ENCODE data around the gene PODXL2.
"Not testable (repeated sequence)": the region's sequence is repeated elsewhere in the genome, so short reads cannot be mapped to it uniquely, and the experiment has no call there.

Gene PODXL2

GRCh38 chr3:127628788-127629466 is at the start of gene PODXL2:
Gene PODXL2 (plus strand): TSS chr3:127629185. CDS start chr3:127629220, 35 bp downstream.
- peak; percentile 18 for DNase-seq

- no peak for DNase-seq
These were observed 48.5 kb upstream of the PODXL2 start for GRCh38 chr3:127580327-127581060.

GRCh38 chr3:127584734-127585133 is 44.3 kb upstream of the PODXL2 start:
- no peak for DNase-seq

GRCh38 chr3:127585163-127585812 is 43.7 kb upstream of the PODXL2 start:
- DNase-seq = no peak

- DNase-seq = no peak
These were observed 43.1 kb upstream of the PODXL2 start for GRCh38 chr3:127585813-127586413.

GRCh38 chr3:127587876-127588275 is 41.1 kb upstream of the PODXL2 start:
- DNase-seq = no peak

- no peak for DNase-seq
These were observed 40.0 kb upstream of the PODXL2 start for GRCh38 chr3:127588806-127589577.

- peak; percentile 19 for DNase-seq
These were observed 39.2 kb upstream of the PODXL2 start for GRCh38 chr3:127589600-127590281.

- no peak for DNase-seq
These were observed 38.7 kb upstream of the PODXL2 start for GRCh38 chr3:127590282-127590592.

- DNase-seq = peak; percentile 76
These were observed 38.2 kb upstream of the PODXL2 start, which contains the start of gene TPRA1 for GRCh38 chr3:127590593-127591465. Gene TPRA1 (minus strand): TSS chr3:127590733. CDS start chr3:127580146, 10,587 bp downstream.

GRCh38 chr3:127593178-127593577 is 35.8 kb upstream of the PODXL2 start:
- no peak for DNase-seq

GRCh38 chr3:127595303-127595702 is 33.7 kb upstream of the PODXL2 start:
- DNase-seq = no peak

GRCh38 chr3:127597020-127597771 is 31.8 kb upstream of the PODXL2 start:
- DNase-seq = no peak

GRCh38 chr3:127598841-127599570 is 30.0 kb upstream of the PODXL2 start:
- no peak for DNase-seq

- DNase-seq = no peak
These were observed 28.1 kb upstream of the PODXL2 start for GRCh38 chr3:127600749-127601456.

- no peak for DNase-seq
These were observed 24.9 kb upstream of the PODXL2 start for GRCh38 chr3:127604035-127604434.

GRCh38 chr3:127604546-127605165 is 24.3 kb upstream of the PODXL2 start:
- DNase-seq = no peak

- DNase-seq = not testable (repeated sequence)
These were observed 23.4 kb upstream of the PODXL2 start for GRCh38 chr3:127605547-127605946.
